ENCODE measurements around the gene CACNA1G. TPM values are rescaled to one million over a fixed set of nuclear protein-coding genes. Genes with fewer than 3 reads are reported as not detected.

Gene CACNA1G
- total and polyA plus RNA-seq, 9 of the 15 experiments (the other 6 are each of a cell fraction or from before 2014, with no cell fraction given) = 0.01 TPM; not detected in 8

- TF ChIP-seq MTA3 (IDR thresholded peaks at IDR 0.05; ENCODE audit: borderline replicate concordance) (0 out of 2 replicates have a peak, but pooled peaks have one; percentile 47), SNRNP70 (optimal IDR thresholded peaks at IDR 0.05; ENCODE audit: low read depth, low read length) (no peak), ETS1 (conservative IDR thresholded peaks at IDR 0.05; ENCODE audit: control insufficient read depth, low read depth, low read length) (no peak), NFATC3 (IDR thresholded peaks at IDR 0.05) (no peak), E2F3 (CRISPR knock-in tag; IDR thresholded peaks at IDR 0.05) (no peak), MBD2 (IDR thresholded peaks at IDR 0.05; ENCODE audit: borderline replicate concordance, low read depth) (no peak), BMI1 (IDR thresholded peaks at IDR 0.05; ENCODE audit: low read length) (no peak), ZNF561 (CRISPR knock-in tag; conservative IDR thresholded peaks at IDR 0.05) (no peak), ATF1 (CRISPR knock-in tag; IDR thresholded peaks at IDR 0.05) (no peak), ATF1 (tag; IDR thresholded peaks at IDR 0.05) (peak; percentile 92), HBP1 (CRISPR knock-in tag; IDR thresholded peaks at IDR 0.05) (no peak), ETV6 (IDR thresholded peaks at IDR 0.05; ENCODE audit: borderline replicate concordance in 1 of 2, low read depth in 2 of 2, low read length in 1 of 2) (no peak), ETV6 (CRISPR knock-in tag; IDR thresholded peaks at IDR 0.05; ENCODE audit: borderline replicate concordance) (no peak), ZNF217 (CRISPR knock-in tag; IDR thresholded peaks at IDR 0.05) (no peak)
Measured at GRCh38 chr17:50621574-50622031, 61.1 kb downstream of the CACNA1G start (continued).
